Keratinocyte (primary cell): ENCODE measurements around the gene SPON1. TPM values are rescaled to one million over a fixed set of nuclear protein-coding genes. Genes with fewer than 3 reads are reported as not detected.

Source experiments
- DNase-seq: peaks from one replicate; pipeline ENCODE4 v3.0.0-alpha.2; 2011; ENCODE audit warnings: low read depth, missing footprints, low spot score
- FAIRE-seq: peaks from 2 replicates; lab custom pipeline; 2011; peaks lifted over from hg19 to GRCh38; lab: Jason Lieb, UNC
- H2AFZ ChIP-seq: 2 replicates; pipeline ENCODE4 v1.6.0; 2012; ENCODE audit warnings: low read length, control low read depth, inconsistent platforms; ENCODE audit not compliant: control insufficient read depth
- H3K27ac ChIP-seq: 2 replicates; pipeline ENCODE4 v1.5.1; 2011; ENCODE audit warnings: low read length; ENCODE audit not compliant: control insufficient read depth, insufficient read depth
- H3K27me3 ChIP-seq: 3 replicates; pipeline ENCODE4 v1.6.0; 2011; ENCODE audit warnings: low read length; ENCODE audit not compliant: control insufficient read depth, insufficient read depth; ENCODE audit errors: extremely low read depth
- H3K36me3 ChIP-seq, 2 experiments: 2 replicates in 1 of 2; 3 replicates in 1 of 2; pipeline ENCODE4 v1.5.1; 2011; ENCODE audit warnings: low read length in 2 of 2, mild to moderate bottlenecking in 1 of 2; ENCODE audit not compliant: control insufficient read depth in 2 of 2, insufficient read depth in 2 of 2; ENCODE audit errors: extremely low read depth in 1 of 2
- H3K4me1 ChIP-seq: 3 replicates; pipeline ENCODE4 v1.5.1; 2011; ENCODE audit warnings: low read length; ENCODE audit not compliant: control insufficient read depth, insufficient read depth; ENCODE audit errors: extremely low read depth
- H3K4me2 ChIP-seq: 3 replicates; pipeline ENCODE4 v1.6.0; 2011; ENCODE audit warnings: low read depth, low read length; ENCODE audit not compliant: control insufficient read depth, insufficient read depth; ENCODE audit errors: extremely low read depth
- H3K4me3 ChIP-seq, 3 experiments: fragments of 200-600 bp in 1 of 3; sonication (generic) in 1 of 3; 2 replicates in 2 of 3; 3 replicates in 1 of 3; pipeline ENCODE4 v1.5.1; 2011 to 2016; ENCODE audit warnings: low read length in 3 of 3, mild to moderate bottlenecking in 3 of 3, control low read depth in 2 of 3, inconsistent platforms in 1 of 3, low read depth in 1 of 3, mixed read lengths in 1 of 3, mixed run types in 1 of 3, moderate library complexity in 1 of 3; ENCODE audit not compliant: control insufficient read depth in 2 of 3, insufficient read depth in 2 of 3; ENCODE audit errors: extremely low read depth in 1 of 3
- H3K79me2 ChIP-seq: 2 replicates; pipeline ENCODE4 v1.6.0; 2012; ENCODE audit warnings: low read length; ENCODE audit not compliant: control insufficient read depth, insufficient read depth
- H3K9ac ChIP-seq: 3 replicates; pipeline ENCODE4 v1.6.0; 2011; ENCODE audit warnings: low read length; ENCODE audit not compliant: control insufficient read depth, insufficient read depth; ENCODE audit errors: extremely low read depth
- H3K9me1 ChIP-seq: 3 replicates; pipeline ENCODE4 v1.6.0; 2011; ENCODE audit warnings: low read length; ENCODE audit not compliant: control insufficient read depth, insufficient read depth; ENCODE audit errors: extremely low read depth
- H3K9me3 ChIP-seq: 2 replicates; pipeline ENCODE4 v1.5.1; 2012; ENCODE audit warnings: low read depth, low read length; ENCODE audit not compliant: control insufficient read depth
- H4K20me1 ChIP-seq: 3 replicates; pipeline ENCODE4 v1.6.0; 2011; ENCODE audit warnings: low read length; ENCODE audit not compliant: control insufficient read depth, insufficient read depth; ENCODE audit errors: extremely low read depth
- CTCF ChIP-seq, 3 experiments: IDR thresholded peaks in 1 of 3; conservative IDR thresholded peaks in 1 of 3; optimal IDR thresholded peaks in 1 of 3; 2 replicates in 2 of 3; 3 replicates in 1 of 3; pipeline versions ENCODE3 to v1.5.1; 2011; ENCODE audit warnings: low read length in 3 of 3, mild to moderate bottlenecking in 3 of 3, moderate library complexity in 2 of 3, control low read depth in 1 of 3, inconsistent platforms in 1 of 3; ENCODE audit not compliant: insufficient read depth in 2 of 3; ENCODE audit errors: extremely low read depth in 1 of 3
- EZH2 ChIP-seq: IDR thresholded peaks from one replicate; pipeline ENCODE4 v1.6.1; 2012; ENCODE audit warnings: inconsistent platforms, mild to moderate bottlenecking, low read length, moderate library complexity
- dilution Hi-C: fragments of 300-500 bp; cut with MboI; formaldehyde crosslinking; loops from one replicate; pipeline ENCODE4 v1.7.0; 2020; ENCODE audit warnings: low sequenced_read_pairs; ENCODE audit not compliant: extremely low pct_ligation_motif_present
- polyA plus RNA-seq, 5 experiments: library from polyadenylated mRNA; depleted of rRNA in 3 of 5; stranded (reverse) in 3 of 5; stranded (forward) in 1 of 5; unstranded in 1 of 5; fragments of >200 nt; gene quantifications; 1 replicate in 1 of 5; 2 replicates in 3 of 5; 3 replicates in 1 of 5; pipeline versions ENCODE4 v1.2.1 to v1.2.3, GENCODE V29; 2011 to 2012; ENCODE audit warnings: missing spikeins in 2 of 5, low read depth in 1 of 5, low replicate concordance in 1 of 5

Gene SPON1
- polyA plus RNA-seq, 1 donor (not counting 4 experiments of a cell fraction or from before 2014, with no cell fraction given) = not detected

GRCh38 chr11:14018441-14018840 lies 55.9 kb downstream of the SPON1 start:
- Histone ChIP-seq H3K27me3 (peaks cover 8% of the 10 kb centered on the region), H3K4me2 (no peak overlapping the region), H3K9me1 (no peaks in the 10 kb centered on the region), H2AFZ (no peak overlapping the region), H3K9me3 (no peaks in the 10 kb centered on the region), H3K9ac (no peak overlapping the region), H3K36me3 (no peaks in the 10 kb centered on the region), H3K79me2 (no peaks in the 10 kb centered on the region), H3K4me3 (no peak overlapping the region), H3K4me1 (no peaks in the 10 kb centered on the region), H3K27ac (no peak overlapping the region), H4K20me1 (no peaks in the 10 kb centered on the region)
- no peak for FAIRE-seq
- DNase-seq = no peak
- dilution Hi-C loops = no loop called here
- TF ChIP-seq EZH2 (no peak), CTCF (optimal IDR thresholded peaks at IDR 0.05 in 1 of 3, IDR thresholded peaks at IDR 0.05 in 1 of 3, conservative IDR thresholded peaks at IDR 0.05 in 1 of 3; ENCODE audit: extremely low read depth in 1 of 3, insufficient read depth in 2 of 3, low read length in 3 of 3) (no peak)

DNA sequence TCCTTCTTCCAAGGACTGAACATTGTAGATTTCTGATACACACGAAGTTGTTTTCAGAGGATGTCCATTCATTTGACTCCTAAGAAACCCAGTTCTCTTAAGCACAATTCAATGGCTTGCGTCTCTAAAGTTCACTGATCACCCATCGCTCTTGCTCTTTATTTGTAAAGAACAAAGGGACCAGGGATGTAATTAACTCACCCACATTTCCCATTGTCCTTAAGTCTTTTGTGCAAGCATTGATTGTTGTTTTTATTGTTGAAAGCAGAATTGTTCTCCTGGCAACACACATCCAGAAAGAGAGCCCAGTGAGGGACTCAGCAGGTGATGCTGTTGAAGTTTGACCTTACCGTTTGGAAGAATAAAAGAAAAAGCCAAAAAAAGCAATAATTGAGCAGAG lies 59.2 kb downstream of the SPON1 start:
- Histone ChIP-seq H3K9ac (no peak overlapping the region), H3K27ac (no peak overlapping the region), H3K36me3 (no peaks in the 10 kb centered on the region), H3K79me2 (no peaks in the 10 kb centered on the region), H3K9me3 (no peaks in the 10 kb centered on the region), H3K4me1 (no peaks in the 10 kb centered on the region), H4K20me1 (no peaks in the 10 kb centered on the region), H3K4me3 (no peak overlapping the region), H2AFZ (no peak overlapping the region), H3K4me2 (no peak overlapping the region), H3K9me1 (no peaks in the 10 kb centered on the region), H3K27me3 (peaks cover 8% of the 10 kb centered on the region)
- FAIRE-seq (no peak), DNase-seq (no peak)
- TF ChIP-seq EZH2 (no peak), CTCF (optimal IDR thresholded peaks at IDR 0.05 in 1 of 3, IDR thresholded peaks at IDR 0.05 in 1 of 3, conservative IDR thresholded peaks at IDR 0.05 in 1 of 3; ENCODE audit: extremely low read depth in 1 of 3, insufficient read depth in 2 of 3, low read length in 3 of 3) (no peak)
- dilution Hi-C loops = no loop called here
